Smooth muscle cell (in vitro differentiated cells): Measurements from ENCODE around the gene HECTD4. TPM values are rescaled to one million over a fixed set of nuclear protein-coding genes. Genes with fewer than 3 reads are reported as not detected.

Experiments used
- DNase-seq: peaks from one replicate; lab custom pipeline; 2025; ENCODE audit not compliant: unreplicated experiment; lab: John Stamatoyannopoulos, UW
- H2AFZ ChIP-seq: fragments of 200-600 bp; sonication (generic); 2 replicates; pipeline ENCODE4 v1.6.0; 2016; ENCODE audit warnings: antibody characterized with exemption, low read depth, mild to moderate bottlenecking
- H3F3A ChIP-seq: fragments of 200-600 bp; sonication (generic); 2 replicates; pipeline ENCODE4 v1.6.0; 2017; ENCODE audit warnings: antibody characterized with exemption, low read depth
- H3K27ac ChIP-seq: fragments of 200-600 bp; sonication (generic); 2 replicates; pipeline ENCODE4 v1.5.1; 2016; ENCODE audit warnings: low read depth, mild to moderate bottlenecking
- H3K27me3 ChIP-seq: fragments of 200-600 bp; sonication (generic); 2 replicates; pipeline ENCODE4 v1.6.1; 2016; ENCODE audit warnings: low read depth, mild to moderate bottlenecking
- H3K36me3 ChIP-seq: fragments of 200-600 bp; sonication (generic); 2 replicates; pipeline ENCODE4 v1.5.1; 2016; ENCODE audit warnings: low read depth
- H3K4me1 ChIP-seq: fragments of 200-600 bp; sonication (generic); 2 replicates; pipeline ENCODE4 v1.5.1; 2016; ENCODE audit warnings: low read depth
- H3K4me2 ChIP-seq: fragments of 200-600 bp; sonication (generic); 2 replicates; pipeline ENCODE4 v1.6.0; 2016; ENCODE audit warnings: mild to moderate bottlenecking
- H3K4me3 ChIP-seq: fragments of 200-600 bp; sonication (generic); 2 replicates; pipeline ENCODE4 v1.5.1; 2016; ENCODE audit warnings: mild to moderate bottlenecking
- H3K79me2 ChIP-seq: fragments of 200-600 bp; sonication (generic); 2 replicates; pipeline ENCODE4 v1.6.0; 2016; ENCODE audit warnings: low read depth, mild to moderate bottlenecking
- H3K9ac ChIP-seq: fragments of 200-600 bp; sonication (generic); 2 replicates; pipeline ENCODE4 v1.6.0; 2016; ENCODE audit warnings: low read depth
- H3K9me3 ChIP-seq: fragments of 200-600 bp; sonication (generic); replicated peaks from 2 replicates; pipeline ENCODE4 v1.5.1; 2016; ENCODE audit warnings: low read depth
- H4K20me1 ChIP-seq: fragments of 200-600 bp; sonication (generic); 2 replicates; pipeline ENCODE4 v1.6.0; 2016; ENCODE audit warnings: low read depth
- CTCF ChIP-seq: fragments of 200-600 bp; sonication (generic); IDR thresholded peaks from 2 replicates; pipeline ENCODE4 v1.5.1; 2017; ENCODE audit warnings: borderline replicate concordance, mild to moderate bottlenecking, antibody characterized with exemption; ENCODE audit not compliant: insufficient read depth, poor library complexity, severe bottlenecking
- WGBS: methylation state at CpG from one replicate; pipeline ENCODE4 v1.1.7; 2016; ENCODE audit warnings: low lambda C conversion rate; 5-methylcytosine and 5-hydroxymethylcytosine counted together
- polyA plus RNA-seq: library from polyadenylated mRNA; unstranded; fragments of >200 nt; fragmentation: Nextera tagmentation; extraction: Ambion mirVana; gene quantifications from 2 replicates; pipeline ENCODE4 v1.2.1, GENCODE V29; 2016
- total RNA-seq: library from RNA; depleted of rRNA; stranded (reverse); fragments of >200 nt; gene quantifications from 2 replicates; pipeline ENCODE4 v1.2.3, GENCODE V29; 2014

Gene HECTD4
- total and polyA plus RNA-seq, 2 experiments from 2014 or later, result 6.6 to 16.9 TPM

GRCh38 chr12:112194601-112195247 lies 187.5 kb downstream of the HECTD4 start:
- Histone ChIP-seq H3F3A (no peaks in the 10 kb centered on the region), H3K4me2 (no peak overlapping the region), H3K36me3 (no peaks in the 10 kb centered on the region), H2AFZ (no peak overlapping the region), H3K4me1 (peaks cover 7% of the 10 kb centered on the region), H3K4me3 (no peak overlapping the region), H3K27ac (no peak overlapping the region), H3K79me2 (no peaks in the 10 kb centered on the region), H3K27me3 (no peaks in the 10 kb centered on the region), H3K9ac (no peak overlapping the region), H4K20me1 (no peaks in the 10 kb centered on the region), H3K9me3 (no peaks in the 10 kb centered on the region)
- TF ChIP-seq CTCF, result no peak
- 96% methylated on average over 20 of the region's 20 CpGs for WGBS
- DNase-seq, result no peak

GRCh38 chr12:112192475-112192874 lies 189.8 kb downstream of the HECTD4 start:
- no peak overlapping the region for H3K4me3 ChIP-seq
- H3K79me2 ChIP-seq, result no peaks in the 10 kb centered on the region
- H3K4me2 ChIP-seq, result peak overlapping the region; percentile 59
- H3K9ac ChIP-seq, result no peak overlapping the region
- H3K36me3 ChIP-seq, result no peaks in the 10 kb centered on the region
- H3F3A ChIP-seq, result no peaks in the 10 kb centered on the region
- no peaks in the 10 kb centered on the region for H3K27me3 ChIP-seq
- TF ChIP-seq CTCF, result no peak
- H4K20me1 ChIP-seq, result no peaks in the 10 kb centered on the region
- peaks cover 7% of the 10 kb centered on the region for H3K4me1 ChIP-seq
- peak overlapping the region; percentile 85 for H3K27ac ChIP-seq
- DNase-seq, result no peak
- H2AFZ ChIP-seq, result no peak overlapping the region
- 95% methylated on average over 13 of the region's 13 CpGs for WGBS
- no peaks in the 10 kb centered on the region for H3K9me3 ChIP-seq

DNA sequence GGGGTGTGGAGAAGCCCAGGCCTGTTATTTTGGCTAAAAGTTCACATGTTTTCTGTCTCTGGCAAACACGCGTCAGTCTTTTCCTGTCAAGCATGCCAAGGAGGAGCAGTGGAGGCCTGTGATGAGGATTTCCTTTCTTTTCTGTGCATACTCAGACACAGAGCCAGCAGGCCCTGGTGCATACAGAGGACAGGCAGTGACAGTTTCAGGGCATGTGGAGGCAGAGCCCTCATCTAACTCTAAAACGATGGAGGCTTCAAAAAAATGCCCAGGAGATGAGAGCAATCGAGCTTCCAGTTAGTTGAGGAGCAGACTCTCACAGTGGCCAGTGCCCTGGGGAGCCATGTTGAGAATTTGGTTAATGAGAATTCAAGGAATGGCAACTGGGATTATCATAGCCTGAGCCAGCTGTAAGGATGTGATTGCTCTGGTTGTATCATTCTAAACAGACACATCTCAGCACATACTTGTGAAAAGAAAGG lies 190.3 kb downstream of the HECTD4 start:
- H4K20me1 ChIP-seq, result no peaks in the 10 kb centered on the region
- H3K4me2 ChIP-seq, result peak overlapping the region; percentile 59
- H2AFZ ChIP-seq, result no peak overlapping the region
- H3K27me3 ChIP-seq, result no peaks in the 10 kb centered on the region
- no peak overlapping the region for H3K4me3 ChIP-seq
- H3F3A ChIP-seq, result no peaks in the 10 kb centered on the region
- peaks cover 7% of the 10 kb centered on the region for H3K4me1 ChIP-seq
- DNase-seq, result no peak
- no peaks in the 10 kb centered on the region for H3K36me3 ChIP-seq
- TF ChIP-seq CTCF, result no peak
- H3K79me2 ChIP-seq, result no peaks in the 10 kb centered on the region
- peak overlapping the region; percentile 85 for H3K27ac ChIP-seq
- H3K9me3 ChIP-seq, result no peaks in the 10 kb centered on the region
- H3K9ac ChIP-seq, result no peak overlapping the region
- 20% methylated on average over 4 of the region's 4 CpGs for WGBS

GRCh38 chr12:112191201-112191600 lies 191.0 kb downstream of the HECTD4 start:
- Histone ChIP-seq H3F3A (no peaks in the 10 kb centered on the region), H3K79me2 (no peaks in the 10 kb centered on the region), H3K36me3 (no peaks in the 10 kb centered on the region), H3K4me3 (no peak overlapping the region), H3K4me2 (peak overlapping the region; percentile 59), H2AFZ (no peak overlapping the region), H4K20me1 (no peaks in the 10 kb centered on the region), H3K4me1 (peaks cover 7% of the 10 kb centered on the region), H3K9ac (no peak overlapping the region), H3K27ac (peak overlapping the region; percentile 85), H3K27me3 (no peaks in the 10 kb centered on the region), H3K9me3 (no peaks in the 10 kb centered on the region)
- 44% methylated on average over 2 of the region's 2 CpGs for WGBS
- no peak for DNase-seq
- TF ChIP-seq CTCF, result no peak
